Effector memory CD8-positive, alpha-beta T cell (primary cell): ENCODE data around the gene MTMR4.
"Not testable (repeated sequence)": the region's sequence is repeated elsewhere in the genome, so short reads cannot be mapped to it uniquely, and the experiment has no call there.

Experiments used
- ATAC-seq: fragments of 150-1000 bp; cut with Tn5 transposase; replicated peaks from 2 replicates; pipeline ENCODE4 v1.10.0; 2021; ENCODE audit warnings: mild to moderate bottlenecking, moderate library complexity
- DNase-seq, 3 experiments: peaks; one replicate each; pipeline ENCODE4 v3.0.0; 2021
- H3K27ac Mint-ChIP-seq, 2 donors: one replicate each; pipeline ENCODE4 v1.8.0; 2022; ENCODE audit warnings: mild to moderate bottlenecking in 2 of 2, mixed read lengths in 2 of 2, moderate library complexity in 2 of 2
- H3K27me3 Mint-ChIP-seq, 2 donors: one replicate each; pipeline ENCODE4 v1.8.0; 2022; ENCODE audit warnings: mixed read lengths in 2 of 2
- H3K36me3 Mint-ChIP-seq: one replicate; pipeline ENCODE4 v1.8.0; 2022; ENCODE audit warnings: mild to moderate bottlenecking, moderate library complexity, mixed read lengths; ENCODE audit not compliant: insufficient read depth
- H3K4me1 Mint-ChIP-seq, 2 donors: one replicate each; pipeline ENCODE4 v1.8.0; 2022; ENCODE audit warnings: low read depth in 2 of 2, mixed read lengths in 2 of 2
- H3K4me3 Mint-ChIP-seq, 2 donors: one replicate each; pipeline ENCODE4 v1.8.0; 2022; ENCODE audit warnings: mild to moderate bottlenecking in 2 of 2, mixed read lengths in 2 of 2, moderate library complexity in 2 of 2
- H3K9me3 Mint-ChIP-seq, 2 donors: one replicate each; pipeline ENCODE4 v1.8.0; 2022; ENCODE audit warnings: mixed read lengths in 2 of 2

Gene MTMR4

GRCh38 chr17:58517378-58517927 lies 3.0 kb upstream of the MTMR4 start:
- H3K4me1 Mint-ChIP-seq: peaks cover 31 to 40% of the 10 kb centered on the region in 2 donors
- H3K27me3 Mint-ChIP-seq: no peaks in the 10 kb centered on the region

DNA sequence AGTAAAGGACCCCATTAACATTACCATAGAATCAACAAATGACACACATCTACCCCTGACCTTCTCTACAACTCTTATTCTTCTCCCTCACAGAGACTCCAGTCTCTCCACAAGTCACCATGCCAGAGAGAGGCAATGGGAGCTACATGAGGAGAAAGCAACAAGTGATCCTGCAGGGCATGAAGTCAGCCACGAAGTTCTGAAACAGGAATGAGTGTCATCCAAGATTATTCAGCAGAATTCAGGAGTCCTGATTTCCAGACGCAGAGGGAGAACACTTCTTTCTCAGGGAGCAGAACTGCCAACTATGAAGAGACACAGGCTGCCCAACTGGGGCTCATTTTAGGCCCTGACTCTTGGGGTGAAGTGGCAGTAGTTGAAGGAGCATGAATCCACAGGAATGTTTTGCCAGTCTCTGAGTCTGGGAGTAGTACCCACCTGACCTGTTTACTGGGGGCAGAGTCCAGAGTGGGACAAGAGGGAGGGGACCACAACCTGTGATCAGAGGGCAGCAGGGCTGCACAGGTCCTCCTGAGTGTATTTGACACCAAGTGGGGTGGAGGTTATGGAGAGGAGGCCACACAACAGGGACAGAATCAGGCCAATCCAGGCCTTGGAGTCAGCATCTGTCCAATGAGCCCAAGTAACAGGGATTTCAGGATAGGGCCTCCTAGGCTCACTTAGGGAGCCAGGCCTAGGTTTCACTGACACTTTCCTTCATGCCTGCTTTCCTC lies 2.4 kb upstream of the MTMR4 start:
- H3K9me3 Mint-ChIP-seq: no peaks in the 10 kb centered on the region
- ATAC-seq (no peak), DNase-seq (no peak)
- peaks cover 31 to 43% of the 10 kb centered on the region in 2 donors for H3K4me1 Mint-ChIP-seq
- peaks cover 28% of the 10 kb centered on the region for H3K36me3 Mint-ChIP-seq
- no peaks in the 10 kb centered on the region for H3K27me3 Mint-ChIP-seq
- H3K27ac Mint-ChIP-seq: peak overlapping the region; percentile 78 to 96
- H3K4me3 Mint-ChIP-seq: peak overlapping the region; percentile 89 to 98

More at GRCh38 chr17:58517378-58517927, 3.0 kb upstream of the MTMR4 start:
- no peak for ATAC-seq
- DNase-seq: no peak
- peak overlapping the region; percentile 78 to 96 for H3K27ac Mint-ChIP-seq
- peak overlapping the region; percentile 89 to 98 for H3K4me3 Mint-ChIP-seq
- H3K36me3 Mint-ChIP-seq: peaks cover 28% of the 10 kb centered on the region
- H3K9me3 Mint-ChIP-seq: no peaks in the 10 kb centered on the region

DNA sequence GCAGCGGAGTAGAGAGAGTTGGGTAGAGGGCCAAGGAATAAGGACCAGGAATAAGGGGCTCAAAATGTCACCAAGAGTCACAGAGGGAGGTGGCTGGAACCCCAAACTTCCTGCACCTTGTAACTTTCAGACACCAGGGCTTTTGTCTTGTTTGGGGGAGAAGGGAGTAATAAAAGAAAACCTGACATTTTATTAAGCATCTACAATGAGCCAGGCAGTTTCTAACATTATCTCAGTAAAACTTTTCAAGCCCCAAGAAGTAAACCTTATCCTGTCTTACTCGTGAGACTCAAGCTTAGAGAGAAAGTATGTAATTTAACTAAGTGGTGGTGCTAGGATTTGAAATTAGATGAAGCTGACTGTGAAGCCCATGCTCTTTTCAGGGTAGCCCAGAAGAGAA lies 848 bp upstream of the MTMR4 start:
- H3K27ac Mint-ChIP-seq: peak overlapping the region; percentile 22 to 96
- H3K36me3 Mint-ChIP-seq: peaks cover 34% of the 10 kb centered on the region
- ATAC-seq (no peak), DNase-seq (no peak)
- no peaks in the 10 kb centered on the region for H3K27me3 Mint-ChIP-seq
- peaks cover 43 to 46% of the 10 kb centered on the region in 2 donors for H3K4me1 Mint-ChIP-seq
- peak overlapping the region; percentile 85 to 92 for H3K4me3 Mint-ChIP-seq
- H3K9me3 Mint-ChIP-seq: no peaks in the 10 kb centered on the region

GRCh38 chr17:58514770-58515157 lies 326 bp upstream of the MTMR4 start:
- Mint-ChIP-seq H3K4me3 (peak overlapping the region; percentile 85 to 92), H3K36me3 (peaks cover 31% of the 10 kb centered on the region), H3K27me3 (no peaks in the 10 kb centered on the region), H3K27ac (peak overlapping the region; percentile 22 to 96), H3K9me3 (no peaks in the 10 kb centered on the region), H3K4me1 (peaks cover 46 to 49% of the 10 kb centered on the region in 2 donors)
- ATAC-seq (no peak), DNase-seq (no peak)

GRCh38 chr17:58513267-58513964 lies 1.0 kb downstream of the MTMR4 start:
- Mint-ChIP-seq H3K4me3 (peak overlapping the region; percentile 85 to 92), H3K27ac (peak overlapping the region; percentile 72 to 86), H3K9me3 (no peaks in the 10 kb centered on the region), H3K27me3 (no peaks in the 10 kb centered on the region), H3K4me1 (peaks cover 43 to 51% of the 10 kb centered on the region in 2 donors), H3K36me3 (peaks cover 32% of the 10 kb centered on the region)
- ATAC-seq (no peak), DNase-seq (peak in 1 of 3 experiments; percentile 9)

GRCh38 chr17:58510075-58510474 lies 4.4 kb downstream of the MTMR4 start:
- H3K36me3 Mint-ChIP-seq: peaks cover 20% of the 10 kb centered on the region
- peak overlapping the region; percentile 6 to 62 for H3K27ac Mint-ChIP-seq
- ATAC-seq: no peak
- no peak for DNase-seq
- no peaks in the 10 kb centered on the region for H3K9me3 Mint-ChIP-seq
- no peaks in the 10 kb centered on the region for H3K27me3 Mint-ChIP-seq
- H3K4me1 Mint-ChIP-seq: peaks cover 26 to 37% of the 10 kb centered on the region in 2 donors
- no peak overlapping the region for H3K4me3 Mint-ChIP-seq

- Mint-ChIP-seq H3K27me3 (no peaks in the 10 kb centered on the region), H3K36me3 (peaks cover 36% of the 10 kb centered on the region), H3K4me1 (peaks cover 19 to 29% of the 10 kb centered on the region in 2 donors), H3K9me3 (no peaks in the 10 kb centered on the region), H3K27ac (peak overlapping the region in 1 of 2 donors; percentile 82), H3K4me3 (no peak overlapping the region)
- DNase-seq (no peak), ATAC-seq (no peak)
Observed at GRCh38 chr17:58508341-58509067, 5.9 kb downstream of the MTMR4 start.

GRCh38 chr17:58507123-58507634 lies 7.3 kb downstream of the MTMR4 start:
- Mint-ChIP-seq H3K27ac (no peak overlapping the region), H3K27me3 (no peaks in the 10 kb centered on the region), H3K36me3 (peaks cover 49% of the 10 kb centered on the region), H3K4me1 (peaks cover 11 to 21% of the 10 kb centered on the region in 2 donors), H3K9me3 (no peaks in the 10 kb centered on the region), H3K4me3 (no peak overlapping the region)
- DNase-seq: no peak
- no peak for ATAC-seq

DNA sequence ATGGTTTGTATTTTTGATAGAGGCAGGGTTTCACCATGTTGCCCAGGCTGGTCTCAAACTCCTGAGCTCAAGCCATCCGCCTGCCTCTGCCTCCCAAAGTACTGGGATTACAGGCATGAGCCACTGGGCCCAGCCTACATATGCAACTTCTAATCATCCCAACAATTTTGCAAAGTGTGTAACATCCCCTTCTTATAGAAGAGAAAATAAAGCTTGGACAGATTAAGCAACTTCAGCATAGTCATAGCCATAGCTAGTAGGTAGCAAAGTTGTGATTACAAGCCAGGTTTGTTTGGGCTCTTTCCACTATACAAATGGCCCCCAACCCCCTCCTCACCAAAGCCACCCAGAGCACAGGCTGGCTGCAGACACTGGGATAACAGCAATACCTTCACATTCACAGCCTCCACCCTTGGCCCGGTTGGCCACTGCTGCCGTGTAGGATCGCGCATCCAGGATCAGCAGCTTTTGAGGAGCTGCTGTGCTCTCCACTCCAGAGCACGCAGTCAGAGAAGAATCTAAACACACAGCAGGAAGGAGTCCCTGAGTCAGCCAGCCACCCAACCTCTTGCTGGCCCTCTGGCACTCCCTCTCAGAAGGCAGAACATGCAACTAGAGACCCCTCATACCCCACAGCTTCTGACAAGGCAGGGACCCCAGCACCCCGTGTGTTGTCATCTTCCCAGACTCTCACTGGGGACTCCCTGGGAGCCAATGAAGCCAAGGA lies 7.9 kb downstream of the MTMR4 start:
- no peaks in the 10 kb centered on the region for H3K27me3 Mint-ChIP-seq
- H3K4me1 Mint-ChIP-seq: peaks cover 6 to 18% of the 10 kb centered on the region in 2 donors
- H3K9me3 Mint-ChIP-seq: no peaks in the 10 kb centered on the region
- no peak overlapping the region for H3K27ac Mint-ChIP-seq
- DNase-seq: no peak
- H3K4me3 Mint-ChIP-seq: no peak overlapping the region
- H3K36me3 Mint-ChIP-seq: peaks cover 55% of the 10 kb centered on the region
- ATAC-seq: no peak

- peaks cover 4% of the 10 kb centered on the region in 2 donors for H3K4me1 Mint-ChIP-seq
- H3K27me3 Mint-ChIP-seq: no peaks in the 10 kb centered on the region
- ATAC-seq (no peak), DNase-seq (no peak)
- no peak overlapping the region for H3K4me3 Mint-ChIP-seq
- H3K9me3 Mint-ChIP-seq: no peaks in the 10 kb centered on the region
- H3K27ac Mint-ChIP-seq: no peak overlapping the region
- H3K36me3 Mint-ChIP-seq: peaks cover 60% of the 10 kb centered on the region
Observed at GRCh38 chr17:58504826-58505351, 9.5 kb downstream of the MTMR4 start.

- Mint-ChIP-seq H3K36me3 (peaks cover 65% of the 10 kb centered on the region), H3K4me3 (no peak overlapping the region), H3K4me1 (peaks cover 0 to 3% of the 10 kb centered on the region in 2 donors), H3K27me3 (no peaks in the 10 kb centered on the region), H3K27ac (no peak overlapping the region), H3K9me3 (no peaks in the 10 kb centered on the region)
- ATAC-seq (no peak), DNase-seq (no peak)
Observed at GRCh38 chr17:58503866-58504265, 10.6 kb downstream of the MTMR4 start.

- ATAC-seq, DNase-seq, H3K4me3 Mint-ChIP-seq, H3K27me3 Mint-ChIP-seq, H3K4me1 Mint-ChIP-seq, H3K27ac Mint-ChIP-seq, H3K9me3 Mint-ChIP-seq: not testable (repeated sequence)
- H3K36me3 Mint-ChIP-seq: peaks cover 60% of the 10 kb centered on the region
Observed at GRCh38 chr17:58503134-58503533, 11.3 kb downstream of the MTMR4 start.
